Mucosa of descending colon (tissue), 3 donors: ENCODE measurements around the gene CLEC16A. TPM values are rescaled to one million over a fixed set of nuclear protein-coding genes. Genes with fewer than 3 reads are reported as not detected.

Source experiments
- ATAC-seq: fragments of 200-7000 bp; cut with Tn5 transposase; one replicate; pipeline ENCODE4 v1.9.1; 2020; ENCODE audit warnings: mild to moderate bottlenecking, moderate library complexity
- DNase-seq, 3 donors: peaks; one replicate each; pipeline ENCODE4 v3.0.0-alpha.2; 2020
- H3K36me3 ChIP-seq: fragments of 200-600 bp; one replicate; pipeline ENCODE4 v1.8.0; 2021; ENCODE audit warnings: low read depth, mild to moderate bottlenecking
- H3K4me1 ChIP-seq: fragments of 200-600 bp; one replicate; pipeline ENCODE4 v1.8.0; 2021; ENCODE audit warnings: low read depth, mild to moderate bottlenecking
- H3K4me3 ChIP-seq: fragments of 200-600 bp; one replicate; pipeline ENCODE4 v1.8.0; 2021; ENCODE audit warnings: mild to moderate bottlenecking
- H3K9me3 ChIP-seq: fragments of 200-600 bp; one replicate; pipeline ENCODE4 v1.8.0; 2021; ENCODE audit warnings: mild to moderate bottlenecking
- CTCF ChIP-seq: fragments of 200-600 bp; IDR thresholded peaks from one replicate; pipeline ENCODE4 v1.8.0; 2022; ENCODE audit warnings: antibody characterized with exemption, mild to moderate bottlenecking
- intact Hi-C, 2 donors: fragments of 100-400 bp; cut with DNase I in 1 of 2; cut with micrococcal nuclease in 1 of 2; formaldehyde crosslinking; loops; one replicate each; pipeline versions ENCODE4 v1.11.0 to v1.11.1; 2022; cut with DNase I, micrococcal nuclease
- total RNA-seq, 3 donors: library from RNA; stranded (reverse); fragmentation: NEBNext Ultra II Directional in 2 of 3; extraction: Animal tissue kit (Norgen Biotek cat#: 25700) in 2 of 3; gene quantifications; one replicate each; pipeline versions ENCODE4 v1.2.1 to v1.2.4, GENCODE V29; 2021 to 2023
- donor health status: DM: no; HTN: no; CAD: no; lungs with moderate emphysema.
- donor health status: DM: no; HTN: no; CAD: no.
- donor health status: DM: no; HTN: yes; CAD: no.

Gene CLEC16A
- total RNA-seq, 3 donors from 2014 or later = 30.3 to 38.1 (median 37.1) TPM

GRCh38 chr16:11213373-11213772 lies 269.0 kb downstream of the CLEC16A start:
- H3K36me3 ChIP-seq = no peaks in the 10 kb centered on the region
- TF ChIP-seq CTCF = no peak
- no peak for DNase-seq
- ATAC-seq = peak; percentile 14
- intact Hi-C loops = no loop called here
- H3K9me3 ChIP-seq = peaks cover 15% of the 10 kb centered on the region
- no peaks in the 10 kb centered on the region for H3K4me1 ChIP-seq
- H3K4me3 ChIP-seq = no peak overlapping the region

GRCh38 chr16:11213799-11214198 lies 269.4 kb downstream of the CLEC16A start:
- no peak for DNase-seq
- peaks cover 18% of the 10 kb centered on the region for H3K9me3 ChIP-seq
- H3K4me3 ChIP-seq = no peak overlapping the region
- no peak for ATAC-seq
- intact Hi-C loops = no loop called here
- H3K36me3 ChIP-seq = no peaks in the 10 kb centered on the region
- TF ChIP-seq CTCF = no peak
- H3K4me1 ChIP-seq = no peaks in the 10 kb centered on the region

GRCh38 chr16:11215935-11216556 lies 271.7 kb downstream of the CLEC16A start:
- Histone ChIP-seq H3K4me3 (no peak overlapping the region), H3K9me3 (peaks cover 18% of the 10 kb centered on the region), H3K4me1 (no peaks in the 10 kb centered on the region), H3K36me3 (no peaks in the 10 kb centered on the region)
- intact Hi-C loops = no loop called here
- no peak for TF ChIP-seq CTCF
- DNase-seq = no peak
- no peak for ATAC-seq

GRCh38 chr16:11217651-11218603 lies 273.6 kb downstream of the CLEC16A start:
- H3K4me1 ChIP-seq = no peaks in the 10 kb centered on the region
- peaks cover 18% of the 10 kb centered on the region for H3K9me3 ChIP-seq
- H3K36me3 ChIP-seq = no peaks in the 10 kb centered on the region
- no peak for DNase-seq
- TF ChIP-seq CTCF = no peak
- H3K4me3 ChIP-seq = no peak overlapping the region
- no peak for ATAC-seq
- intact Hi-C loops = no loop called here

GRCh38 chr16:11218604-11218962 lies 274.2 kb downstream of the CLEC16A start:
- Histone ChIP-seq H3K9me3 (peaks cover 18% of the 10 kb centered on the region), H3K4me3 (no peak overlapping the region), H3K4me1 (no peaks in the 10 kb centered on the region), H3K36me3 (no peaks in the 10 kb centered on the region)
- DNase-seq (no peak), ATAC-seq (no peak)
- no peak for TF ChIP-seq CTCF
- intact Hi-C loops = no loop called here
